CD4-positive, alpha-beta T cell (primary cell): ENCODE results near the gene TTC38. TPM values are rescaled to one million over a fixed set of nuclear protein-coding genes. Genes with fewer than 3 reads are reported as not detected.

Experiments
- ATAC-seq: fragments of 200-7000 bp; cut with Tn5 transposase; one replicate; pipeline ENCODE4 v1.10.0; 2022; ENCODE audit warnings: mild to moderate bottlenecking; ENCODE audit not compliant: poor library complexity
- CTCF ChIA-PET: fragments of 350-600 bp; sonication (Branson Sonifier 250); formaldehyde crosslinking; loops from one replicate; lab custom pipeline; 2021; ENCODE audit warnings: antibody characterized with exemption, inconsistent platforms; lab: Charles Lee
- POLR2A ChIA-PET: fragments of 350-600 bp; sonication (Branson Sonifier 250); formaldehyde crosslinking; loops from one replicate; lab custom pipeline; 2021; ENCODE audit warnings: antibody characterized with exemption, inconsistent platforms; lab: Charles Lee
- DNase-seq, 14 experiments: peaks; one replicate each; pipeline ENCODE4 v3.0.0-alpha.2; 2013 to 2020; ENCODE audit warnings: mixed read lengths in 2 of 14
- H3K27ac ChIP-seq, 2 donors: one replicate each; pipeline versions ENCODE4 v1.5.1 to v1.7.0; 2013; ENCODE audit warnings: low read length in 2 of 2, low read depth in 1 of 2, mild to moderate bottlenecking in 1 of 2
- H3K27me3 ChIP-seq, 2 experiments: 1 replicate in 1 of 2; 2 replicates in 1 of 2; pipeline versions ENCODE4 v1.6.1 to v1.7.0; 2013; ENCODE audit warnings: low read length in 2 of 2, control low read depth in 1 of 2, mild to moderate bottlenecking in 1 of 2, moderate library complexity in 1 of 2; ENCODE audit not compliant: insufficient read depth in 2 of 2, control insufficient read depth in 1 of 2
- H3K36me3 ChIP-seq: one replicate; pipeline ENCODE4 v1.6.1; 2013; ENCODE audit warnings: low read length, control low read depth; ENCODE audit not compliant: insufficient read depth
- H3K4me1 ChIP-seq: one replicate; pipeline ENCODE4 v1.6.1; 2013; ENCODE audit warnings: low read length, control low read depth; ENCODE audit not compliant: insufficient read depth
- H3K4me3 ChIP-seq: one replicate; pipeline ENCODE4 v1.5.1; 2013; ENCODE audit warnings: mild to moderate bottlenecking, low read length, moderate library complexity
- H3K9me3 ChIP-seq, 2 experiments: 1 replicate in 1 of 2; 2 replicates in 1 of 2; pipeline versions ENCODE4 v1.6.1 to v1.7.0; 2013; ENCODE audit warnings: low read length in 2 of 2, mild to moderate bottlenecking in 2 of 2, control low read depth in 1 of 2, moderate library complexity in 1 of 2; ENCODE audit not compliant: control insufficient read depth in 1 of 2, insufficient read depth in 1 of 2
- H3K27ac Mint-ChIP-seq: one replicate; pipeline ENCODE4 v1.8.0; 2020; ENCODE audit warnings: mixed read lengths
- H3K27me3 Mint-ChIP-seq: one replicate; pipeline ENCODE4 v1.8.0; 2021; ENCODE audit warnings: mixed read lengths
- H3K36me3 Mint-ChIP-seq: one replicate; pipeline ENCODE4 v1.8.0; 2021; ENCODE audit warnings: low read depth, mixed read lengths
- H3K4me1 Mint-ChIP-seq: one replicate; pipeline ENCODE4 v1.8.0; 2021; ENCODE audit warnings: low read depth, mixed read lengths
- H3K4me3 Mint-ChIP-seq: one replicate; pipeline ENCODE4 v1.8.0; 2020; ENCODE audit warnings: mild to moderate bottlenecking, mixed read lengths
- H3K9me3 Mint-ChIP-seq: one replicate; pipeline ENCODE4 v1.8.0; 2020; ENCODE audit warnings: mixed read lengths
- CTCF ChIP-seq: fragments of 200-600 bp; IDR thresholded peaks from one replicate; pipeline ENCODE4 v1.8.0; 2022; ENCODE audit warnings: antibody characterized with exemption, mild to moderate bottlenecking
- intact Hi-C, 2 experiments: fragments of 100-400 bp; cut with DNase I in 1 of 2; cut with micrococcal nuclease in 1 of 2; formaldehyde crosslinking; loops; one replicate each; pipeline versions ENCODE4 v1.15.1 to v1.9.0; 2023 to 2025; cut with DNase I, micrococcal nuclease
- total RNA-seq, 174 experiments: library from RNA in 2 of 174; stranded (reverse) in 2 of 174; gene quantifications; one replicate each; pipeline ENCODE4 v1.2.3 and lab custom pipeline; 2021 to 2026

TTC38 gene
- total RNA-seq, 2 experiments from 2014 or later, result 1.8 to 2.7 TPM

- intact Hi-C loops, result no loop called here
- Mint-ChIP-seq H3K27ac (no peak overlapping the region), H3K27me3 (no peaks in the 10 kb centered on the region), H3K4me1 (peaks cover 12% of the 10 kb centered on the region), H3K36me3 (peaks cover 6% of the 10 kb centered on the region), H3K4me3 (no peak overlapping the region), H3K9me3 (no peaks in the 10 kb centered on the region)
- ATAC-seq (no peak), DNase-seq (no peak)
- no peaks in the 10 kb centered on the region for H3K9me3 ChIP-seq
- no peak for TF ChIP-seq CTCF
- peaks cover 14% of the 10 kb centered on the region for H3K36me3 ChIP-seq
- H3K27ac ChIP-seq, result no peak overlapping the region
- POLR2A ChIA-PET, result no interaction called here
- no peaks in the 10 kb centered on the region for H3K27me3 ChIP-seq
- peaks cover 6% of the 10 kb centered on the region for H3K4me1 ChIP-seq
- no peak overlapping the region for H3K4me3 ChIP-seq
- CTCF ChIA-PET, result no interaction called here
Observed at GRCh38 chr22:46273432-46274148, 5.8 kb downstream of the TTC38 start.

GRCh38 chr22:46274381-46274780, 6.6 kb downstream of the TTC38 start:
- H3K4me3 Mint-ChIP-seq, result no peak overlapping the region
- Histone ChIP-seq H3K27ac (no peak overlapping the region), H3K27me3 (no peaks in the 10 kb centered on the region), H3K9me3 (no peaks in the 10 kb centered on the region), H3K36me3 (peaks cover 21% of the 10 kb centered on the region), H3K4me1 (no peaks in the 10 kb centered on the region), H3K4me3 (no peak overlapping the region)
- intact Hi-C loops, result no loop called here
- POLR2A ChIA-PET, result no interaction called here
- ATAC-seq (no peak), DNase-seq (no peak)
- H3K9me3 Mint-ChIP-seq, result no peaks in the 10 kb centered on the region
- peaks cover 9% of the 10 kb centered on the region for H3K4me1 Mint-ChIP-seq
- CTCF ChIA-PET, result no interaction called here
- H3K27me3 Mint-ChIP-seq, result no peaks in the 10 kb centered on the region
- H3K36me3 Mint-ChIP-seq, result peaks cover 6% of the 10 kb centered on the region
- no peak for TF ChIP-seq CTCF
- H3K27ac Mint-ChIP-seq, result no peak overlapping the region

GRCh38 chr22:46275455-46276122, 7.8 kb downstream of the TTC38 start:
- no peaks in the 10 kb centered on the region for H3K27me3 ChIP-seq
- Mint-ChIP-seq H3K36me3 (peaks cover 8% of the 10 kb centered on the region), H3K27me3 (no peaks in the 10 kb centered on the region), H3K4me3 (no peak overlapping the region), H3K4me1 (no peaks in the 10 kb centered on the region), H3K9me3 (no peaks in the 10 kb centered on the region), H3K27ac (no peak overlapping the region)
- TF ChIP-seq CTCF, result no peak
- H3K36me3 ChIP-seq, result peaks cover 24% of the 10 kb centered on the region
- H3K4me3 ChIP-seq, result no peak overlapping the region
- DNase-seq, result no peak
- ATAC-seq, result no peak
- no peak overlapping the region for H3K27ac ChIP-seq
- ChIA-PET CTCF (no interaction called here), POLR2A (no interaction called here)
- intact Hi-C loops, result no loop called here
- no peaks in the 10 kb centered on the region for H3K9me3 ChIP-seq
- peaks cover 5% of the 10 kb centered on the region for H3K4me1 ChIP-seq
